Chondrocyte (in vitro differentiated cells): Measurements from ENCODE around the gene ENPP6. TPM values are rescaled to one million over a fixed set of nuclear protein-coding genes. Genes with fewer than 3 reads are reported as not detected.

ENCODE experiments used
- DNase-seq: peaks from one replicate; pipeline ENCODE4 v3.0.0; 2021; ENCODE audit warnings: mixed read lengths, low spot score
- H3K27ac Mint-ChIP-seq: one replicate; pipeline ENCODE4 v1.8.0; 2021; ENCODE audit warnings: mild to moderate bottlenecking, moderate library complexity, mixed read lengths; ENCODE audit not compliant: unreplicated experiment
- H3K27me3 Mint-ChIP-seq: 2 replicates; pipeline ENCODE4 v1.8.0; 2021; ENCODE audit warnings: low read depth, mixed read lengths
- H3K36me3 Mint-ChIP-seq: 2 replicates; pipeline ENCODE4 v1.8.0; 2021; ENCODE audit warnings: low read depth, mixed read lengths
- H3K4me1 Mint-ChIP-seq: 2 replicates; pipeline ENCODE4 v1.8.0; 2021; ENCODE audit warnings: low read depth, mild to moderate bottlenecking, mixed read lengths
- H3K4me3 Mint-ChIP-seq: one replicate; pipeline ENCODE4 v1.8.0; 2021; ENCODE audit warnings: mild to moderate bottlenecking, moderate library complexity, mixed read lengths; ENCODE audit not compliant: unreplicated experiment
- H3K9me3 Mint-ChIP-seq: 2 replicates; pipeline ENCODE4 v1.8.0; 2021; ENCODE audit warnings: low read depth, mixed read lengths
- CTCF ChIP-seq: fragments of 200-600 bp; sonication (generic); IDR thresholded peaks from 2 replicates; pipeline ENCODE4 v1.5.0; 2021; ENCODE audit warnings: antibody characterized with exemption, mild to moderate bottlenecking, moderate library complexity
- total RNA-seq: library from RNA; stranded (reverse); gene quantifications from 3 replicates; pipeline ENCODE4 v1.2.1, GENCODE V29; 2021

ENPP6 gene
- total RNA-seq, 1 donor from 2014 or later: not detected

GRCh38 chr4:184262901-184263300 is 45.2 kb upstream of the ENPP6 start:
- DNase-seq: no peak
- H3K36me3 Mint-ChIP-seq: no peaks in the 10 kb centered on the region
- no peak for TF ChIP-seq CTCF
- H3K27me3 Mint-ChIP-seq: no peaks in the 10 kb centered on the region
- H3K9me3 Mint-ChIP-seq: no peaks in the 10 kb centered on the region
- H3K4me3 Mint-ChIP-seq: no peak overlapping the region
- no peak overlapping the region for H3K27ac Mint-ChIP-seq
- peaks cover 21% of the 10 kb centered on the region for H3K4me1 Mint-ChIP-seq

GRCh38 chr4:184261246-184261645 is 43.6 kb upstream of the ENPP6 start:
- no peak for TF ChIP-seq CTCF
- Mint-ChIP-seq H3K27me3 (no peaks in the 10 kb centered on the region), H3K4me1 (peaks cover 14% of the 10 kb centered on the region), H3K36me3 (no peaks in the 10 kb centered on the region), H3K4me3 (no peak overlapping the region), H3K27ac (no peak overlapping the region), H3K9me3 (no peaks in the 10 kb centered on the region)
- DNase-seq: no peak

GRCh38 chr4:184259866-184260265 is 42.2 kb upstream of the ENPP6 start:
- H3K4me3 Mint-ChIP-seq: no peak overlapping the region
- no peaks in the 10 kb centered on the region for H3K9me3 Mint-ChIP-seq
- no peak for TF ChIP-seq CTCF
- H3K36me3 Mint-ChIP-seq: no peaks in the 10 kb centered on the region
- H3K27me3 Mint-ChIP-seq: no peaks in the 10 kb centered on the region
- no peak for DNase-seq
- H3K4me1 Mint-ChIP-seq: peaks cover 5% of the 10 kb centered on the region
- no peak overlapping the region for H3K27ac Mint-ChIP-seq

- no peak overlapping the region for H3K27ac Mint-ChIP-seq
- peaks cover 2% of the 10 kb centered on the region for H3K4me1 Mint-ChIP-seq
- no peaks in the 10 kb centered on the region for H3K9me3 Mint-ChIP-seq
- DNase-seq: no peak
- no peaks in the 10 kb centered on the region for H3K27me3 Mint-ChIP-seq
- no peaks in the 10 kb centered on the region for H3K36me3 Mint-ChIP-seq
- H3K4me3 Mint-ChIP-seq: no peak overlapping the region
- TF ChIP-seq CTCF: no peak
Measured at GRCh38 chr4:184259081-184259480, 41.4 kb upstream of the ENPP6 start.

GRCh38 chr4:184255871-184256642 is 38.4 kb upstream of the ENPP6 start:
- no peaks in the 10 kb centered on the region for H3K27me3 Mint-ChIP-seq
- no peak overlapping the region for H3K4me3 Mint-ChIP-seq
- no peak for TF ChIP-seq CTCF
- no peak for DNase-seq
- no peaks in the 10 kb centered on the region for H3K4me1 Mint-ChIP-seq
- H3K9me3 Mint-ChIP-seq: no peaks in the 10 kb centered on the region
- no peak overlapping the region for H3K27ac Mint-ChIP-seq
- H3K36me3 Mint-ChIP-seq: no peaks in the 10 kb centered on the region
